ENCODE results near the gene SERPINE3. TPM values are rescaled to one million over a fixed set of nuclear protein-coding genes. Genes with fewer than 3 reads are reported as not detected.

Gene SERPINE3
- total RNA-seq (ENCODE audit: low replicate concordance) = 0.40 and 0.47 TPM in 2 replicates

DNA sequence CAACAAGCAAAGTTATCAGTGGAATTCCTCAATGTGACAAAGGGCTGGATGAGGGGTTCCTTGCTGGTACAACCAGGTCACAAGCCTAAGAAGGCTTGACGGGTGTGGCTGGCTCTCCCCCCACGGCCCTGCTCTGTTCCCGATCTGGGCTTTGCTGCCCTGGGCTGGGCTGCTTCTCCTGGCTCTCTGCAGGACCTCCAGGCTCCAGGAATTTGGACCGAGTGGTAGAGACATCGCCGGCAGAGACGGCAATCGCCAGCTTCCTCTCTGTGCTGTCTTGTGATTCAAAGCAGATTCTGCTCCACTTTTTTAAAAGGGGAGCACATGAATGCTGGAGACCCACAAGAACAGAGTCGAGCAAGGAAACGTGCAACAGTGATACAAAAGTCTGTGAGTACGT lies at the start of gene SERPINE3:
TSS of gene SERPINE3 (plus strand) at position 338 of the 400 bp plus-strand sequence. CDS start 1,401 bp downstream, outside the sequence.
- Mint-ChIP-seq H3K4me1 (peaks cover under 1% of the 10 kb centered on the region), H3K36me3 (no peaks in the 10 kb centered on the region), H3K4me3 (no peak within 1 kb of the TSS), H3K27me3 (ENCODE audit: insufficient read depth, low read depth) (peaks cover 3% of the 10 kb centered on the region), H3K9me3 (no peaks in the 10 kb centered on the region), H3K27ac (no peak within 1 kb of the TSS)
- H4K20me1 ChIP-seq (ENCODE audit: low read depth) = no peaks in the 10 kb centered on the region
- H3K27me3 ChIP-seq = no peaks in the 10 kb centered on the region
- no peaks in the 10 kb centered on the region for H3K36me3 ChIP-seq
- peaks cover 12% of the 10 kb centered on the region for H3K4me1 ChIP-seq
- no peak for DNase-seq (ENCODE audit: low spot score)
- H2AFZ ChIP-seq (replicated peaks) = no peak within 1 kb of the TSS
- TF ChIP-seq EZH2phosphoT487 (IDR thresholded peaks at IDR 0.05) (no peak), EZH2 (IDR thresholded peaks at IDR 0.05) (no peak)
- TF ChIP-seq, protein P1, sequence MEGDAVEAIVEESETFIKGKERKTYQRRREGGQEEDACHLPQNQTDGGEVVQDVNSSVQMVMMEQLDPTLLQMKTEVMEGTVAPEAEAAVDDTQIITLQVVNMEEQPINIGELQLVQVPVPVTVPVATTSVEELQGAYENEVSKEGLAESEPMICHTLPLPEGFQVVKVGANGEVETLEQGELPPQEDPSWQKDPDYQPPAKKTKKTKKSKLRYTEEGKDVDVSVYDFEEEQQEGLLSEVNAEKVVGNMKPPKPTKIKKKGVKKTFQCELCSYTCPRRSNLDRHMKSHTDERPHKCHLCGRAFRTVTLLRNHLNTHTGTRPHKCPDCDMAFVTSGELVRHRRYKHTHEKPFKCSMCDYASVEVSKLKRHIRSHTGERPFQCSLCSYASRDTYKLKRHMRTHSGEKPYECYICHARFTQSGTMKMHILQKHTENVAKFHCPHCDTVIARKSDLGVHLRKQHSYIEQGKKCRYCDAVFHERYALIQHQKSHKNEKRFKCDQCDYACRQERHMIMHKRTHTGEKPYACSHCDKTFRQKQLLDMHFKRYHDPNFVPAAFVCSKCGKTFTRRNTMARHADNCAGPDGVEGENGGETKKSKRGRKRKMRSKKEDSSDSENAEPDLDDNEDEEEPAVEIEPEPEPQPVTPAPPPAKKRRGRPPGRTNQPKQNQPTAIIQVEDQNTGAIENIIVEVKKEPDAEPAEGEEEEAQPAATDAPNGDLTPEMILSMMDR (IDR thresholded peaks at IDR 0.05) = no peak
- no peaks in the 10 kb centered on the region for H3K79me2 ChIP-seq (ENCODE audit: low read depth)
- H3K4me3 ChIP-seq = no peak within 1 kb of the TSS
- H3K4me2 ChIP-seq = no peak within 1 kb of the TSS
- H3K9ac ChIP-seq = no peak within 1 kb of the TSS
- peaks cover 8% of the 10 kb centered on the region for H3F3A ChIP-seq (ENCODE audit: low read depth)
- H3K9me3 ChIP-seq (ENCODE audit: low read depth) = no peaks in the 10 kb centered on the region
- H3K27ac ChIP-seq = no peak within 1 kb of the TSS

- no peak overlapping the region for H2AFZ ChIP-seq (replicated peaks)
- H3K9ac ChIP-seq = no peak overlapping the region
- no peak for TF ChIP-seq EZH2phosphoT487 (IDR thresholded peaks at IDR 0.05)
- TF ChIP-seq EZH2 (IDR thresholded peaks at IDR 0.05) = no peak
- TF ChIP-seq, protein P1 (IDR thresholded peaks at IDR 0.05) = no peak
- H3K27me3 ChIP-seq = no peaks in the 10 kb centered on the region
- no peak overlapping the region for H3K4me3 ChIP-seq
- Mint-ChIP-seq H3K36me3 (no peaks in the 10 kb centered on the region), H3K4me3 (no peak overlapping the region), H3K27ac (no peak overlapping the region), H3K9me3 (no peaks in the 10 kb centered on the region), H3K4me1 (peaks cover 8% of the 10 kb centered on the region), H3K27me3 (ENCODE audit: insufficient read depth, low read depth) (peaks cover 12% of the 10 kb centered on the region)
- H3K79me2 ChIP-seq (ENCODE audit: low read depth) = no peaks in the 10 kb centered on the region
- H3F3A ChIP-seq (ENCODE audit: low read depth) = peaks cover 5% of the 10 kb centered on the region
- H3K9me3 ChIP-seq (ENCODE audit: low read depth) = no peaks in the 10 kb centered on the region
- no peak for DNase-seq (ENCODE audit: low spot score)
- H3K4me1 ChIP-seq = peaks cover 16% of the 10 kb centered on the region
- H3K4me2 ChIP-seq = no peak overlapping the region
- H4K20me1 ChIP-seq (ENCODE audit: low read depth) = no peaks in the 10 kb centered on the region
- H3K36me3 ChIP-seq = no peaks in the 10 kb centered on the region
- no peak overlapping the region for H3K27ac ChIP-seq
Observed at GRCh38 chr13:51291341-51291740, 48.1 kb upstream of the SERPINE3 start.

- H3K4me3 ChIP-seq = no peak overlapping the region
- H3K4me1 Mint-ChIP-seq = peaks cover 4% of the 10 kb centered on the region
- H3K79me2 ChIP-seq (ENCODE audit: low read depth) = no peaks in the 10 kb centered on the region
- H3K27ac ChIP-seq = no peak overlapping the region
- peaks cover 9% of the 10 kb centered on the region for H3K27me3 Mint-ChIP-seq (ENCODE audit: insufficient read depth, low read depth)
- H3K4me3 Mint-ChIP-seq = no peak overlapping the region
- peaks cover 16% of the 10 kb centered on the region for H3K4me1 ChIP-seq
- H3K4me2 ChIP-seq = no peak overlapping the region
- H3K36me3 Mint-ChIP-seq = no peaks in the 10 kb centered on the region
- no peaks in the 10 kb centered on the region for H4K20me1 ChIP-seq (ENCODE audit: low read depth)
- H3K27ac Mint-ChIP-seq = no peak overlapping the region
- TF ChIP-seq, protein P1 (IDR thresholded peaks at IDR 0.05) = no peak
- TF ChIP-seq EZH2 (IDR thresholded peaks at IDR 0.05) = no peak
- TF ChIP-seq EZH2phosphoT487 (IDR thresholded peaks at IDR 0.05) = no peak
- H3K36me3 ChIP-seq = no peaks in the 10 kb centered on the region
- H3K27me3 ChIP-seq = no peaks in the 10 kb centered on the region
- DNase-seq (ENCODE audit: low spot score) = no peak
- H3F3A ChIP-seq (ENCODE audit: low read depth) = peaks cover 4% of the 10 kb centered on the region
- H2AFZ ChIP-seq (replicated peaks) = no peak overlapping the region
- no peaks in the 10 kb centered on the region for H3K9me3 ChIP-seq (ENCODE audit: low read depth)
- H3K9ac ChIP-seq = no peak overlapping the region
- no peaks in the 10 kb centered on the region for H3K9me3 Mint-ChIP-seq
Observed at GRCh38 chr13:51292000-51292565, 47.4 kb upstream of the SERPINE3 start.
